HepG2 (cell line): ENCODE data around the gene CRTC2. TPM values are rescaled to one million over a fixed set of nuclear protein-coding genes. Genes with fewer than 3 reads are reported as not detected.

Source experiments
- ARID2 ChIP-seq: sonication (generic); formaldehyde crosslinking; IDR thresholded peaks from 2 replicates; pipeline ENCODE4 v1.8.1; 2022; ENCODE audit warnings: mild to moderate bottlenecking, missing genetic modification reagents, borderline replicate concordance
- CEBPB ChIP-seq: IDR thresholded peaks from 2 replicates; pipeline ENCODE4 v1.6.1; 2011; ENCODE audit warnings: low read depth, low read length, improper control_type of control experiment, borderline replicate concordance
- DR1 ChIP-seq: sonication (generic); formaldehyde crosslinking; IDR thresholded peaks from 2 replicates; pipeline ENCODE4 v1.8.0; 2021; ENCODE audit warnings: mild to moderate bottlenecking, missing genetic modification reagents, inconsistent platforms
- HNF4G ChIP-seq, 2 experiments: sonication (generic) in 1 of 2; formaldehyde crosslinking in 1 of 2; IDR thresholded peaks; 2 replicates each; pipeline versions ENCODE4 v1.4.0 to v1.6.1; 2011 to 2020; ENCODE audit warnings: borderline replicate concordance in 2 of 2, low read depth in 2 of 2, mild to moderate bottlenecking in 2 of 2, low read length in 1 of 2, missing genetic modification reagents in 1 of 2, moderate library complexity in 1 of 2
- TRIM22 ChIP-seq: fragments of 450-650 bp; IDR thresholded peaks from 2 replicates; pipeline ENCODE4 v1.6.1; 2017
- ZNF747 ChIP-seq: sonication (generic); formaldehyde crosslinking; IDR thresholded peaks from 2 replicates; pipeline ENCODE4 v1.8.1; 2023; ENCODE audit warnings: missing genetic modification reagents, mild to moderate bottlenecking, borderline replicate concordance
- polyA plus RNA-seq, 8 experiments: library from polyadenylated mRNA; depleted of rRNA in 3 of 8; stranded (reverse) in 7 of 8; unstranded in 1 of 8; fragments of >200 nt; fragmentation: Illumina TruSeq in 4 of 8; extraction: Trizol in 4 of 8; gene quantifications; 2 replicates each; pipeline versions ENCODE4 v1.2.1 to v1.2.3, GENCODE V29; 2011 to 2016; ENCODE audit warnings: low read depth in 4 of 8, missing spikeins in 1 of 8, mixed read lengths in 1 of 8; ENCODE audit not compliant: insufficient read depth in 1 of 8
- total RNA-seq, 5 experiments: library from RNA; depleted of rRNA; stranded (reverse); fragments of >200 nt; fragmentation: Illumina TruSeq; extraction: Trizol; gene quantifications; 2 replicates each; pipeline ENCODE4 v1.2.3, GENCODE V29; 2016; ENCODE audit warnings: low read depth in 1 of 5
- TF ChIP-seq, protein P1 (sequence below): sonication (generic); formaldehyde crosslinking; IDR thresholded peaks from 2 replicates; pipeline ENCODE4 v1.4.0; 2020; ENCODE audit warnings: missing genetic modification reagents, borderline replicate concordance
- TF ChIP-seq, protein P2 (sequence below): sonication (generic); formaldehyde crosslinking; conservative IDR thresholded peaks from 2 replicates; pipeline ENCODE4 v1.4.0; 2020; ENCODE audit warnings: mild to moderate bottlenecking, missing genetic modification reagents, moderate library complexity

The CRTC2 gene
- total and polyA plus RNA-seq, 2 of the 13 experiments (the other 11 are each of a cell fraction or from before 2014, with no cell fraction given) = 6.1 to 26.7 TPM

GRCh38 chr1:153977250-153978240, 19.1 kb upstream of the CRTC2 start, which contains the start of gene JTB (continued):
- TF ChIP-seq TRIM22 (no peak), DR1 (CRISPR knock-in tag) (peak; percentile 60; the same call in 1 of the 2 replicates), ZNF747 (CRISPR knock-in tag) (peak; percentile 66), HNF4G (IDR thresholded peaks at IDR 0.05; ENCODE audit: borderline replicate concordance, low read depth, low read length) (no peak), HNF4G (CRISPR knock-in tag; IDR thresholded peaks at IDR 0.05; ENCODE audit: borderline replicate concordance, low read depth) (no peak), ARID2 (CRISPR knock-in tag) (peak; percentile 78; the same call in 1 of the 2 replicates), CEBPB (peak; percentile 31; the same call in 1 of the 2 replicates)
- TF ChIP-seq, protein P1, sequence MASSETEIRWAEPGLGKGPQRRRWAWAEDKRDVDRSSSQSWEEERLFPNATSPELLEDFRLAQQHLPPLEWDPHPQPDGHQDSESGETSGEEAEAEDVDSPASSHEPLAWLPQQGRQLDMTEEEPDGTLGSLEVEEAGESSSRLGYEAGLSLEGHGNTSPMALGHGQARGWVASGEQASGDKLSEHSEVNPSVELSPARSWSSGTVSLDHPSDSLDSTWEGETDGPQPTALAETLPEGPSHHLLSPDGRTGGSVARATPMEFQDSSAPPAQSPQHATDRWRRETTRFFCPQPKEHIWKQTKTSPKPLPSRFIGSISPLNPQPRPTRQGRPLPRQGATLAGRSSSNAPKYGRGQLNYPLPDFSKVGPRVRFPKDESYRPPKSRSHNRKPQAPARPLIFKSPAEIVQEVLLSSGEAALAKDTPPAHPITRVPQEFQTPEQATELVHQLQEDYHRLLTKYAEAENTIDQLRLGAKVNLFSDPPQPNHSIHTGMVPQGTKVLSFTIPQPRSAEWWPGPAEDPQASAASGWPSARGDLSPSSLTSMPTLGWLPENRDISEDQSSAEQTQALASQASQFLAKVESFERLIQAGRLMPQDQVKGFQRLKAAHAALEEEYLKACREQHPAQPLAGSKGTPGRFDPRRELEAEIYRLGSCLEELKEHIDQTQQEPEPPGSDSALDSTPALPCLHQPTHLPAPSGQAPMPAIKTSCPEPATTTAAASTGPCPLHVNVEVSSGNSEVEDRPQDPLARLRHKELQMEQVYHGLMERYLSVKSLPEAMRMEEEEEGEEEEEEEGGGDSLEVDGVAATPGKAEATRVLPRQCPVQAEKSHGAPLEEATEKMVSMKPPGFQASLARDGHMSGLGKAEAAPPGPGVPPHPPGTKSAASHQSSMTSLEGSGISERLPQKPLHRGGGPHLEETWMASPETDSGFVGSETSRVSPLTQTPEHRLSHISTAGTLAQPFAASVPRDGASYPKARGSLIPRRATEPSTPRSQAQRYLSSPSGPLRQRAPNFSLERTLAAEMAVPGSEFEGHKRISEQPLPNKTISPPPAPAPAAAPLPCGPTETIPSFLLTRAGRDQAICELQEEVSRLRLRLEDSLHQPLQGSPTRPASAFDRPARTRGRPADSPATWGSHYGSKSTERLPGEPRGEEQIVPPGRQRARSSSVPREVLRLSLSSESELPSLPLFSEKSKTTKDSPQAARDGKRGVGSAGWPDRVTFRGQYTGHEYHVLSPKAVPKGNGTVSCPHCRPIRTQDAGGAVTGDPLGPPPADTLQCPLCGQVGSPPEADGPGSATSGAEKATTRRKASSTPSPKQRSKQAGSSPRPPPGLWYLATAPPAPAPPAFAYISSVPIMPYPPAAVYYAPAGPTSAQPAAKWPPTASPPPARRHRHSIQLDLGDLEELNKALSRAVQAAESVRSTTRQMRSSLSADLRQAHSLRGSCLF = no peak
- TF ChIP-seq, protein P2, sequence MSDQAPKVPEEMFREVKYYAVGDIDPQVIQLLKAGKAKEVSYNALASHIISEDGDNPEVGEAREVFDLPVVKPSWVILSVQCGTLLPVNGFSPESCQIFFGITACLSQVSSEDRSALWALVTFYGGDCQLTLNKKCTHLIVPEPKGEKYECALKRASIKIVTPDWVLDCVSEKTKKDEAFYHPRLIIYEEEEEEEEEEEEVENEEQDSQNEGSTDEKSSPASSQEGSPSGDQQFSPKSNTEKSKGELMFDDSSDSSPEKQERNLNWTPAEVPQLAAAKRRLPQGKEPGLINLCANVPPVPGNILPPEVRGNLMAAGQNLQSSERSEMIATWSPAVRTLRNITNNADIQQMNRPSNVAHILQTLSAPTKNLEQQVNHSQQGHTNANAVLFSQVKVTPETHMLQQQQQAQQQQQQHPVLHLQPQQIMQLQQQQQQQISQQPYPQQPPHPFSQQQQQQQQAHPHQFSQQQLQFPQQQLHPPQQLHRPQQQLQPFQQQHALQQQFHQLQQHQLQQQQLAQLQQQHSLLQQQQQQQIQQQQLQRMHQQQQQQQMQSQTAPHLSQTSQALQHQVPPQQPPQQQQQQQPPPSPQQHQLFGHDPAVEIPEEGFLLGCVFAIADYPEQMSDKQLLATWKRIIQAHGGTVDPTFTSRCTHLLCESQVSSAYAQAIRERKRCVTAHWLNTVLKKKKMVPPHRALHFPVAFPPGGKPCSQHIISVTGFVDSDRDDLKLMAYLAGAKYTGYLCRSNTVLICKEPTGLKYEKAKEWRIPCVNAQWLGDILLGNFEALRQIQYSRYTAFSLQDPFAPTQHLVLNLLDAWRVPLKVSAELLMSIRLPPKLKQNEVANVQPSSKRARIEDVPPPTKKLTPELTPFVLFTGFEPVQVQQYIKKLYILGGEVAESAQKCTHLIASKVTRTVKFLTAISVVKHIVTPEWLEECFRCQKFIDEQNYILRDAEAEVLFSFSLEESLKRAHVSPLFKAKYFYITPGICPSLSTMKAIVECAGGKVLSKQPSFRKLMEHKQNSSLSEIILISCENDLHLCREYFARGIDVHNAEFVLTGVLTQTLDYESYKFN (CRISPR knock-in tag) = peak; percentile 52
